Gastroesophageal sphincter (tissue), 3 donors: ENCODE data around the gene DACT1.

ENCODE experiments used
- CTCF ChIP-seq, 4 experiments: fragments of 200-600 bp in 2 of 4; fragments of 450-650 bp in 2 of 4; sonication (generic) in 1 of 4; IDR thresholded peaks; one replicate each; pipeline ENCODE4 v1.5.1; 2017 to 2019; ENCODE audit warnings: antibody characterized with exemption in 4 of 4, mild to moderate bottlenecking in 2 of 4, moderate library complexity in 2 of 4
- EP300 ChIP-seq: sonication (generic); formaldehyde crosslinking; IDR thresholded peaks from one replicate; pipeline ENCODE4 v1.6.1; 2017; ENCODE audit warnings: antibody characterized with exemption, mild to moderate bottlenecking
- POLR2A ChIP-seq, 2 donors: fragments of 450-650 bp; IDR thresholded peaks; one replicate each; pipeline ENCODE4 v1.6.1; 2017; ENCODE audit warnings: antibody characterized with exemption in 2 of 2, mild to moderate bottlenecking in 2 of 2, moderate library complexity in 1 of 2
- POLR2AphosphoS5 ChIP-seq: sonication (generic); formaldehyde crosslinking; IDR thresholded peaks from one replicate; pipeline ENCODE4 v1.6.1; 2017; ENCODE audit warnings: antibody characterized with exemption

GRCh38 chr14:58680698-58681097 is 42.9 kb downstream of the DACT1 start:
- TF ChIP-seq CTCF (IDR thresholded peaks at IDR 0.05) (no peak), POLR2A (IDR thresholded peaks at IDR 0.05) (no peak), POLR2AphosphoS5 (no peak), EP300 (no peak)
